CD4-positive, alpha-beta T cell treated with Interleukin-4 for 4 hours (primary cell): Measurements from ENCODE around the gene EIF6.
"Not testable (repeated sequence)": the region's sequence is repeated elsewhere in the genome, so short reads cannot be mapped to it uniquely, and the experiment has no call there.

ENCODE experiments used
- DNase-seq: peaks from one replicate; pipeline ENCODE4 v3.0.0-alpha.2; 2020

The EIF6 gene

GRCh38 chr20:35284267-35284991, at the start of gene EIF6:
TSS of gene EIF6 (minus strand) at chr20:35284772. CDS start at chr20:35284487, 285 bp downstream.
- DNase-seq: peak; percentile 83

- DNase-seq: no peak
Measured at GRCh38 chr20:35333606-35334005, 49.0 kb upstream of the EIF6 start.

- no peak for DNase-seq
Measured at GRCh38 chr20:35332540-35333200, 48.1 kb upstream of the EIF6 start.

DNA sequence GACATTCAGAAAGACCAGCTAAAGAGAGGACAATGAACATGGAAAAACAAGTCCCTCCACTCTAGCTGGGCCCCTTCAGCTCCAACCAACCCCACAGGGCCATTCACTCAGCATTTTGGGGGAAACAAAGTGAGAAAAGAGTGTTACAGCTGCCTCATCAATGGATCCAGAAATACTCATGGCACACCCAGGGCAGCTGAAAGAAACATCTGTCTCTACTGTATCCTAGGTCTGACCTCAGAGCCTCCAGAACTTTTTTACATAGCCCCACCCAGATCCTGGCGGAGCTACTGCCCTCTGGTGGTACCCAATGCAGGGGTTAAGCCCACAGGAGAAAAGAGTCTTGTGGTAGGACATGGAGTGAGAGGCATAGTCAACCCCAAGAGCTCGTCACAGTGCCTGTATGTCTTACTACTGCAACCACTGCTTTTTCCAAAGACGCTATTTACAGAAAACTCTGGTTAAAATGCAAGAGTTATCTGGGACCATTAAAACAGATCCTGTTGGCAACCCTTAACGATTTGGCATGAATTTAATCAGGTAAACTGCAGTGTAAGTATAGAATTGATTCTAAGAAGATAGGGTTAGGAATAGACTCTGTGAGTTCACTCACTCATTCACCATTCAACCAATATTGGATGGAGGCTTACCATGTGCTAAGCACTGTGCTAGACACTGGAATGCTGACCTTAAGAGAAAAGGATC, 45.0 kb upstream of the EIF6 start:
- DNase-seq: no peak

- no peak for DNase-seq
Measured at GRCh38 chr20:35328689-35329088, 44.1 kb upstream of the EIF6 start.

DNA sequence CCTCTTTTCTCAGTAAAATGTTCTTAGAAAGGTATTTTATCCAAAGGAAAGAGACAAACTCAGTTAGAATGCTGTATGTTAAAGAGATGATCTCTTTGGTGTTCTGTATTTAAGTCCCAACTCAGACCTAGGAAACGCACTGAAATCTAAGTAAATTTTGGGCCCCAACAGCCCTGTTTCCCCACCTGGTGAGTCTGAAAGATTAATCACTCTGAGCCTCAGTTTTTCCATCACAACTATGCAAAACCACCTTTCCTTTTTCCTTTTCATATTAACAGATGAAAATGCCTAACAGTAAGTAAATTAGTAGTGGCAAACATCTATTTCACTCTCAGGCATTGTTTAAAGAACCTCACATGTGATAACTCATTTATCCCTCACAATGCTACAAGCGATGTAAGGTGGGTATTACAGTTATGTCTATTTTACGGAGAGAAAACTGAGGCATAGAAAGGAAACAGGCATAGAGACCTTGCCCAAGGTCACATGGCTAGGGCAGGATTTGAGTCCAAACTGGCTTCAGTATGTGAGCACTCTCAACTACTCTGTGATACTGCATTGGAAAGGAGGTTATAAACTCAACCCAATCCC, 43.6 kb upstream of the EIF6 start:
- no peak for DNase-seq

DNA sequence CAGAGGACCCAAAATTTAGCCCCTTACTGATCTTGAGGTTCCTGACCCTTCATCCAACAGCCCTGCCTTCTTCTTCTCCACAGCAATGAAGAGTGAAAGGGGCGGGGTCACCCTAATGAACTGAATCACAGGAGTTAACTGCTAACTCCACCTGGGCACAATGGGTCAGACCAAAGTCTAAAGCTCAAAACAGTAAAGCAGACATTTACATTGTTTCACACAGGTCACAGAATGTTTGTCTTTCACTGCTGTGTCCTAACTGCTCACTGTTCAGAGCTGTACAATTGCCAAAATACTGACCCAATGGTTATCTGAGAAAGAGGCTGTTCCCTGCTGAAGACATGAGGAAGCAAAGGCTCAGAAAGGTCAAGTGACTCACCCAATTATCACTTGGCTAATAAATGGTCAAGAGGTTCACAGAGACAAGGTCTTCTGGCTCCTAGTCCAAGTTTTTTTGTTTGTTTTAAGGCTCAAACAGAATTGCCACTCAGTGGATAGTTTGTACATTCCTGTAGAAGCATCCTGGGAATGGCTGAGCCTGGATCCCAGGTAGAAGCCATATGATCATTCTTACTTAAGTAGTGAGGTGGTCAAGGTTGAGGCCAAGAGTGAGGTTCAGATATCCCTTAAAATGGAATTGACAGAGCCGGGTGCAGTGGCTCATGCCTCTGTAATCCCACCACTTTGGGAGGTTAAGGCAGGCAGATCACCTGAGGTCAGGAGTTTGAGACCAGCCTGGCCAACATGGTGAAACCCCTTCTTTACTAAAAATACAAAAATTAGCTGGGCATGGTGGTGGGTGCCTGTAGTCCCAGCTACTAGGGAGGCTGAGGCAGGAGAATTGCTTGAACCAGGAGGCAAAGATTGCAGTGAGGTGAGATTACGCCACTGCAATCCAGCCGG, 42.8 kb upstream of the EIF6 start:
- DNase-seq: no peak

- no peak for DNase-seq
Measured at GRCh38 chr20:35326740-35327073, 42.1 kb upstream of the EIF6 start.

DNA sequence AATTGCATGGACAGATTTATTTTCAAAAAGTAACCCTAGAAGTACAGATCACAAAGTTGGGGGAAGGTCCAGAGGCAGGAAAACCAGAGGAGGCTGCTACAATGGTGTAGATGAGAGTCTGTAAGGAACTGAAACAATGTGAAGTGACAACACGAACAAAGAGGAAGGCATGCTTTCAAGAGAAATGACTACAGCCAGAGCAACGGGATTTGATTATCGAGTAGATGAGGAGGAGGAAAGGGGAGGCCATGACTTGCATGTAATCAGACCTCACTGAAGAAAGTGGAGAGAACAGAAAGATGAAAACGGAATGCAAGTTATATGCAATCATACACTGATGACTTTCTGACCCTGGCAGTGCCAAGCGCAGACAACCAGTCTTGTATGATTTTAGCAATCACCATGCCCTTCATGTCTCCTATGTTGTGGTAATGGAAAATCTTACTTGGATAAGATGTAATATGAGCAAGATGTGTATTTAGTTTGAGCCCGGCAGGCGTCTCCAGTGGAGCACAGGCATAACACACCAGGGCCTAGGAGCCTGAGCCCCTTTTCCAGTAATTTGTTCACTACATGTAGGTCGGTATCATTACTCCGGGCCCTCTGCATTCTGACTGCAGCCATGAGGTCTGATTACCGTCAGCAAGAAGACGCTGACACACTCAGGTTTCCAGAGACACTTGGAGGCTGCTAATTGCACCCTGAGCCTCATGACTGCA, 41.6 kb upstream of the EIF6 start:
- DNase-seq: no peak

- no peak for DNase-seq
Measured at GRCh38 chr20:35325401-35325800, 40.8 kb upstream of the EIF6 start.

- no peak for DNase-seq
Measured at GRCh38 chr20:35320396-35321126, 36.0 kb upstream of the EIF6 start.

DNA sequence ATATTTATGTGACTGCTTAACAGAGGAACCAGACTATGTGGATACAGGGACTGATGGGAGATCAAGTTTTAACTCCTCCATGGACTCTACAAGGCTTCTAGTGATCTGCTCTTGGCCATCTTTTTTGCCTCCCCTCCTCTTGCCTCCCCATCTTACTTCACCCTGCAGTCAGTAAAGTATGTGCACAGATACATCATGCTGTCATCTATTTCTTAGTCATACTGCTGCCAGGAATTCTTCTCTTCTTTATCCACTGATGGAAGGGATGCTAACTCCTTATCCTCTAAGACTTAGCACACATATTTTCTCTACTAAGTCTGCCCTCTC, 35.3 kb upstream of the EIF6 start:
- no peak for DNase-seq

DNA sequence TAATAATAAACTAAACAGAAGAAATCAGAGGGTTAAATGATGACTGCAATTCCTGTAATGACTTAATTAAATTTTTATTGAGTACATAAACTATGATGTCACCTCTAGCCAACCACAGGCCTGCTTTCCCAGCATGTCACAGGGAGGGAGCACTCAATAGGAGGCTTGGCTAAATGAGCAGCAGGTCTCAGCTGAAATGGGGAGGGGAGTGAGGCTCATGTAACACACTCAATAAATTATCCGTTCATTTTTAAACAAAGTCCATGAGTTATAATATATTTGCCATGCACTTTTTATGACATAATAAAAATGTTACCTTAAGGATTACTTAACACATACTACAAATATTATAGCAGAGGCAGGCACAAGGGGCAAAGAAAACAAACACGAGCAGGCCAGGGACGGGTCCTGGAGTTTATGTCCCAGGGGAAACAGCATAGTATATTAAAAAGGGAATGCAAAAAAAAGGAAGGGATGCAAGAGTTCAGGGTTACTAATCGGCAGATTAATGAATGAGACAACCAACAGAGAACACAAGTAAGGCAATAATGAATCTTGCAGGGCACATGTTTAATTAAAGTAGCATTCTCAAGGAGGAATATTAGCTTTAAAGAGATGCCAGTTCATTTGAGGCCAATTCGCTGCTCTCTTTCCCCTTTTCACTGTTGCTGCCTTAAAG, 34.8 kb upstream of the EIF6 start:
- DNase-seq: no peak

DNA sequence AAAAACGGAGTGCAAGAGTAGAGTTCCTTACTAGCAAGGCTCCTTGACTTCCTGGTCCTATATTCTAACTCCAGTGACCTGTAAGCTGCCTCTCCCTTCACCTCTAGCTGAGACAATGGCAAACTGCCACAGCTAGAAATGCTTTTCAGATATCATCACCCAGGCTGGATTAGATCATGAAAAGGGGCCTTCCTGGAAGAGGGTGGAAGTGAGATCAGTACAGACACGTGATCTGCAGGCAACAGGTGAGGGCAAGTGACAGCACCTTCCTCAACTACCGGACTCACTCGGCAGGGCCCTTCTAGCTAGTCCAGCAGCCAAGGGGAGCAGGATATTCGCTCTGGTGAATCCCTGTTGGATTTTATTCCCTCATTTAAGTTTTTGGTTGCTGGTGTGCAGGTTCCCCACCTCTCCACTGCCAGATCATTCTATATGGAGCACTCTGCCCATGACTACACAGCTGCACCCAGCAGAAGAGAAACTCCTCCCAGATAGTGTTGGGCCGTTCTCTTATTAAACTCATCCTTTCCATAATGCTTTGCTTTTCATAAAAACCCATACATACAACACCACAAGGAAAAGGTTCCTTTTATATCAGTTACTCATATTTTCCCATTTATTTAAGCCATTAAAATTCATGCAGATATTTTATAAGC, 34.1 kb upstream of the EIF6 start:
- no peak for DNase-seq

DNA sequence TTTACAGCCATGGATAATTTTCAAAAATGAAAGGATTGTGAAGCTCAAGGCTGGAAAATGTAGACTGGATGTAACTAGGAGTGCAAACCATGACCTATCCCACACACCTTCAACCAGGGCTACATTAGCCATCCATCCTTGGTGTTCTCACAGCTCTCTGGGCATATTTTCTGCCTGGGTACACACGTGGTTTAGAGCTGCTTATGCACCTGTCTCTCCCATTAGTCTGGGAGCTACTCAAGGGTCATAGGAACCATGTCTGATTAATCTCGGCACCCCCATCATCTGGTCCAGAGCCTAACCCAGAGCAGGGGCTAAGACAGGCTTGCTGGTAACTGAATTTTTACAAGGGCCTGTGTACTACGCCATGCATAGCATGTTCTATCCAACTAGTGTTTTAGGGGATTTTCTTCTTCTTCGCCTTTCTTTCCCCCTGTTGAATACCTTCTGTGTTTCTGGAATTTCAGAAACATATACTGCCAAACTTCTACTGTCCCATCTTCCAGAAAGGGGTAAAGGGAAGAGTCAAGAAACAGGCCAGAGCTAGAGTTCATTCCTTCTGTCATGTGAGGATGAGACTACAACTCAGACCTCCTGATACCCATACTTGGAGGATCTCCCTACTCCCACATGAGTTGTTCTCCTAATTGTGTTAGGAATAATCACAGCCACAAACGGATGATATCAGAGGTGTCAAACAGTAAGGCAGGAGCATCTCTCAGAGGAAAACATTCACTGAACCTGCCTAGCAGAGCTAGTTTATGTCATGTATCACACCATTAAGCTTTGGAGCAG, 33.0 kb upstream of the EIF6 start:
- no peak for DNase-seq

- no peak for DNase-seq
Measured at GRCh38 chr20:35316086-35316485, 31.5 kb upstream of the EIF6 start.

DNA sequence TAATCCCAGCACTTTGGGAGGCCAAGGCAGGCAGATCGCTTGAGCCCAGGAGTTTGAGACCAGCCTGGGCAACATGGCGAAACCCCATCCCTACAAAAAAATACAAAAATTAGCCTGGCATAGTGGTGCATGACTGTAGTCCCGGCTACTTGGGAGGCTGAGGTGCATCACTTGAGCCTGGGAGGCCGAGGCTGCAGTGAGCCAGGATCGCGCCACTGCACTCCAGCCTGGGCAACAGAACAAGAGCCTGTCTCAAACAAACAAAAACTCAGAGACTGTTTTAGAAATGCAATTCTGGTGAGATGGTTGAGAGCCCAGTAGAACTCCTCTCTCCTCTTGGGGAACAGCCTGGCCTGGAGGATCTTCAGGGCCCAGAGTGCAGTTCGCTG, 31.1 kb upstream of the EIF6 start:
- not testable (repeated sequence) for DNase-seq

- DNase-seq: no peak
Measured at GRCh38 chr20:35314816-35315631, 30.5 kb upstream of the EIF6 start.

DNA sequence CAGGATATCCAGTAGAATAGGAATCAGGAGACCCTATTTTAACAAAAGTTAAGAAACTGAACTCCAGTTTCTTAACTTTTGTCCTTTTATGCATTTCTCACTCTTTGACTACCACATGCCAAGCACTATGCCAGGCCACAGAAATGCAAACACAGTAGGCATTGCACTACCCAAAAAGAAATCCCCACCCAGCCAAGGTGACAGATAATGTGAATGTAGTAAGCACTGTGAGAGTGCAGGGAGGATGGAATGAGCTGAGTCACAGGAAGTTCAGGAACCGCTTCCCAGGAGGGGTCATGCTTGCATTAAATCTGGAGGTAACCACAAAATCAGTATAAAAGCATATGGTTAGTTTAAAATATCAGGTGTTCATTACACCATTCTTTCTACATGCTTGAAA, 27.7 kb upstream of the EIF6 start:
- DNase-seq: no peak
